Measurements from ENCODE around the gene PRKCG. TPM values are rescaled to one million over a fixed set of nuclear protein-coding genes. Genes with fewer than 3 reads are reported as not detected.

The PRKCG gene
- total RNA-seq, 1 donor from 2014 or later = not detected

GRCh38 chr19:53870485-53870844, 11.5 kb upstream of the PRKCG start:
- intact Hi-C loops (cut with micrococcal nuclease) = no loop called here

- intact Hi-C loops (cut with micrococcal nuclease) = no loop called here
Measured at GRCh38 chr19:53871454-53871853, 10.5 kb upstream of the PRKCG start.

- intact Hi-C loops (cut with micrococcal nuclease) = no loop called here
Measured at GRCh38 chr19:53872762-53873161, 9.2 kb upstream of the PRKCG start.

DNA sequence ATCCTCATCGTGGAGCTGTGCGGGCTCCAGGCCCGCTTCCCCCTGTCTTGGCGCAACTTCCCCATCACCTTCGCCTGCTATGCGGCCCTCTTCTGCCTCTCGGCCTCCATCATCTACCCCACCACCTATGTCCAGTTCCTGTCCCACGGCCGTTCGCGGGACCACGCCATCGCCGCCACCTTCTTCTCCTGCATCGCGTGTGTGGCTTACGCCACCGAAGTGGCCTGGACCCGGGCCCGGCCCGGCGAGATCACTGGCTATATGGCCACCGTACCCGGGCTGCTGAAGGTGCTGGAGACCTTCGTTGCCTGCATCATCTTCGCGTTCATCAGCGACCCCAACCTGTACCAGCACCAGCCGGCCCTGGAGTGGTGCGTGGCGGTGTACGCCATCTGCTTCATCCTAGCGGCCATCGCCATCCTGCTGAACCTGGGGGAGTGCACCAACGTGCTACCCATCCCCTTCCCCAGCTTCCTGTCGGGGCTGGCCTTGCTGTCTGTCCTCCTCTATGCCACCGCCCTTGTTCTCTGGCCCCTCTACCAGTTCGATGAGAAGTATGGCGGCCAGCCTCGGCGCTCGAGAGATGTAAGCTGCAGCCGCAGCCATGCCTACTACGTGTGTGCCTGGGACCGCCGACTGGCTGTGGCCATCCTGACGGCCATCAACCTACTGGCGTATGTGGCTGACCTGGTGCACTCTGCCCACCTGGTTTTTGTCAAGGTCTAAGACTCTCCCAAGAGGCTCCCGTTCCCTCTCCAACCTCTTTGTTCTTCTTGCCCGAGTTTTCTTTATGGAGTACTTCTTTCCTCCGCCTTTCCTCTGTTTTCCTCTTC, 8.0 kb upstream of the PRKCG start:
- intact Hi-C loops (cut with micrococcal nuclease) = no loop called here

DNA sequence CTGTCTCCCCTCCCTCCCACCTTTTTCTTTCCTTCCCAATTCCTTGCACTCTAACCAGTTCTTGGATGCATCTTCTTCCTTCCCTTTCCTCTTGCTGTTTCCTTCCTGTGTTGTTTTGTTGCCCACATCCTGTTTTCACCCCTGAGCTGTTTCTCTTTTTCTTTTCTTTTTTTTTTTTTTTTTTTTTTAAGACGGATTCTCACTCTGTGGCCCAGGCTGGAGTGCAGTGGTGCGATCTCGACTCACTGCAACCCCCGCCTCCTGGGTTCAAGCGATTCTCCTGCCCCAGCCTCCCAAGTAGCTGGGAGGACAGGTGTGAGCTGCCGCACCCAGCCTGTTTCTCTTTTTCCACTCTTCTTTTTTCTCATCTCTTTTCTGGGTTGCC, 7.4 kb upstream of the PRKCG start:
- intact Hi-C loops (cut with micrococcal nuclease) = no loop called here

DNA sequence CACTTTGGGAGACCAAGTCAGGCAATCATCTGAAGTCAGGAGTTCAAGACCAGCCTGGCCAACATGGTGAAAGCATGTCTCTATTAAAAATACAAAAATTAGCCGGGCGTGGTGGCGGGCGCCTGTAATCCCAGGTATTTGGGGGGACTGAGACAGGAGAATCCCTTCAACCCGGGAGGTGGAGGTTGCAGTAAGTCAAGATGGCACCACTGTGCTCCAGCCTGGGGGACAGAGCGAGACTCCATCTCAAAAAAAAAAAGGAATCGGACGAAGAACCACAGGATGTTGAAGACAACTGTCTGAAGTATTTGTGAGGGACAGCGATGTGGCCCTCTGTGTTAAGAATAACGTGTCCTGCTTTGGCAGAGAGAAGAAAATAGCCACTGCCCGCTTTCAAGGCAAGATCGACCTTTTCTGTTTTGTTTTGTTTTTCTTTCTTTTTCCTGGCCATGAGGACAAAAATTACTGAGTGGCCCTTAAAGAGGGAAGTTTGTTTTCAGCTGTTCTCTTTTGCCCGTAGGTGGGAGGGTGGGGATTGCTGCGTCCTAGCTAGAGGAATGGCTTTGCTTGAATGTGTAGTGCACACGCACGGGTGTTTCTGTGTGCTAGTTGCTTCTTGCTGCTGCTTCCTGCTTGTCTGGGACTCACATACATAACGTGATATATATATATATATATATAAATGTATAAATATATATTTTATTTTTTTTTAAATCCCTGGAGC, 6.2 kb upstream of the PRKCG start:
- intact Hi-C loops (cut with micrococcal nuclease) = no loop called here

- intact Hi-C loops (cut with micrococcal nuclease) = no loop called here
Measured at GRCh38 chr19:53876651-53877224, 5.3 kb upstream of the PRKCG start.

GRCh38 chr19:53877361-53877766, 4.6 kb upstream of the PRKCG start:
- intact Hi-C loops (cut with micrococcal nuclease) = no loop called here

DNA sequence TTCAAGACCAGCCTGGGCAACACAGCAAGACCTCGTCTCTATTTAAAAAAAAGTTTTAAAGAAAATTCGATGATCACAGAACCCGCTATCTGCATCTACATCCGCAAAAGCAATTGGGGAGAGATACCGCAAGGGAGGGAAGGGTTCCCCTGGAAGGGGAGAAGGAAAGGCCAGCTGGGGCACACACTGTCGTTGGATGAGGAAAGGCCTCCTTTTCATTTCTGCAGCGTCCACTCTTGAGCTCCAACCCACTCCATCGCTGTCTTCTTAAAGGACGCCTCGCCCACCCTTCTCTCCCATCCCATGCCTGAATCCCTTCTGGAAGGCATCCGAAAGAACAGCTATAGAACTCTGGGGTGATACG, 3.2 kb upstream of the PRKCG start:
- intact Hi-C loops (cut with micrococcal nuclease) = loop anchor here (1.0 kb wide), 1 partner anchor 9 kb away; no protein-coding TSS in a partner anchor

DNA sequence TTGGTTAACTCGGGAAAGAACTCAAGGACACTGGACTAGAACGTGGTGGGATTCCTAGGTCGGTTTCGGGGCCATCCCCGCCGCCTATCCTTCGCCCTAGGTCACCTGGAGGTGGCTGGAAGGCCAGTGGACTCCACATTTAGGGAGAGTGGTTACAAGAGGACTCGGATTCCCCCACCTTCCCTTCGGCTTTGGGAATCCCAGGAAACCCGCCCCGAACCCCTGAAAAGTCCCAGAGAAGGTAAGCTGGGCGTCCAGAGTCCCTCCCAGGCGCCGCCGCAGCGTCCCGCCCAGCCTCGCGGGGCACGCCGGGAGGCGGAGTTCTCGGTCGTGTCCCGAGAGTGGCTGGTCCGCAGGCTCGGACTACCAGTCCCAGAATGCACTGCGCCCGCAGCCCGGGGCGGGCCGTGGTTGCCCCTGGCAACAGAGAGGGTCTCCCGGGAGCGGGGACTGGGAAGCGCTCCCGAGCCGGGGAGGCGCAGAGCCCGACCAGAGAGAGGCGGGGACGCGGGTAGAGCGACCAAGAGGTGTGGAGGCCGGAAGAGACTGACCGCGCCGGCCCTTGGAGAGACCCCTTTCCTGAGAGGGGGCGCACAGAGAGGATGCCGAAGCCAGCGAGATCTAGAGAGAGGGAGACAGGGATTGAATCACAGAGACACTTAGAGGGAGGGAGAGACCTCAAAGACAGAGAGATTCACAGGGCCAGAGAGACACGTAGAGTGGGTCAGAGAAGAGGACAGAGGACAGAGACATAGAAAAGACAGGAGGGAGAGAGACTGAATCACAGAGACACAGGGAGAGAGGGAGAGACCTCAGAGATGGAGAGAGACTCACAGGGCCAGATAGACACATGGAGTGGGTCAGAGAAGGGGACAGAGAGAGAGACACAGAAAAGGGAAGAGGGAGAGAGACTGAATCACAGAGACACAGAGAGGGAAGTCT, 2.6 kb upstream of the PRKCG start:
- intact Hi-C loops (cut with micrococcal nuclease) = loop anchor here (1.0 to 2.0 kb wide), 2 partner anchors 10 to 27 kb away; no protein-coding TSS in a partner anchor

DNA sequence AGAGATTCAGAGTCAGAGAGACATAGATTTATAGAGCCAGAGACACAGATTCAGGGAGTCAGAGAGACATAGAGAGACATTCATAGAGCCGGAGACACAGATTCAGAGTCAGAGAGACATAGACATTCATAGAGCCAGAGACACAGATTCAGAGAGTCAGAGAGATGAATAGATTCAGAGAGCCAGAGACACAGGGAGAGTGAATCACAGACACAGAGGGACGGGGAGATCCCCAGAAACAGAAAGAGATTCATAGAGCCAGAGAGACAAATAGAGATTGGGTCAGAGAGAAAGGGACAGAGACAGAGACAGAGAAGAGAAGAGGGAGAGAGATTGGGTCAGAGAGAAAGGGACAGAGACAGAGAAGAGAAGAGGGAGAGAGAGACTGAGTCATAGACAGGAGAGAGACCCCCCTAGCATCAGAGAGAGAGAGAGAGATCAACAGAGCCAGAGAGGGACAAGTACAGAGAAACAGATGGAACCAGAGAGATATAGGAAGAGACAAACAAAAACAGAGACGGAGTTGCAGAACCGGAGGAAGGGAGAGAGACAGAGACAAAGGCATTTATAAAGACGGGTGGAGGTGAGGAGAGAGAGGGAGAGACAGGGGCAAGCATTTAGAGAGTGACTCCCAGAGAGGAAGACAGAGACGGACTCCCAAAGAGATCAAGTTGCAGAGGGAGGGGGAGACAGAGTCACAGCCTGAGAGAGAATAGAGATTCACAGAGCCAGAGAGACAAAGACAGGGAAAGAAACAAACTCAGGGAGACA, 1.1 kb upstream of the PRKCG start:
- intact Hi-C loops (cut with micrococcal nuclease) = loop anchor here (2.0 kb wide), 1 partner anchor 28 kb away; no protein-coding TSS in a partner anchor

DNA sequence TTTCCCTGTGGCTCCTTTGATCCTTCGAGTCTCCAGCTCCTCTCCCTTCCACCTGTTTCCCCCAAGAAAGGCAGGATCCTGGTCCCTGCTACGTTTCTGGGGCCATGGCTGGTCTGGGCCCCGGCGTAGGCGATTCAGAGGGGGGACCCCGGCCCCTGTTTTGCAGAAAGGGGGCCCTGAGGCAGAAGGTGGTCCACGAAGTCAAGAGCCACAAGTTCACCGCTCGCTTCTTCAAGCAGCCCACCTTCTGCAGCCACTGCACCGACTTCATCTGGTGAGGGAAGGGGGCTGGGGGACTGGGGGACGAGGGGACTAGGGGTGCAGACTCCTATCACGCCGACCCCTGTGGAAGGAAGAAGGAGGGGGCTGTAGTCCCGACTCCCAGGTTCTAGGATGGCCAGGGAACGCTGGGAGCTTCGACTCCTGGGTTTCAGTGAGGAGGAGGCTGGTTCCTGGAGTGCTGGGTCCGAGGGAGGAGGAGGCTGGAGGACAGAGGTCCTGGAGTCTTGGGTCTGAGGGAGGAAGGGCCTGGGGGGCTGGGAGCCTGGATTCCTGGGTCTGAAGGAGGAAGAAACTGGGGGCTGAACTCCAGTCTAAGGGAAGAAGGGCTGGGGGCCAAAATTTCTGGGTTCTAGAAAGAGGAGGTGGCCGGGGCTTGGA, 524 bp downstream of the PRKCG start:
- intact Hi-C loops (cut with micrococcal nuclease) = loop anchor here (1.0 kb wide), 1 partner anchor 40 kb away; no protein-coding TSS in a partner anchor

DNA sequence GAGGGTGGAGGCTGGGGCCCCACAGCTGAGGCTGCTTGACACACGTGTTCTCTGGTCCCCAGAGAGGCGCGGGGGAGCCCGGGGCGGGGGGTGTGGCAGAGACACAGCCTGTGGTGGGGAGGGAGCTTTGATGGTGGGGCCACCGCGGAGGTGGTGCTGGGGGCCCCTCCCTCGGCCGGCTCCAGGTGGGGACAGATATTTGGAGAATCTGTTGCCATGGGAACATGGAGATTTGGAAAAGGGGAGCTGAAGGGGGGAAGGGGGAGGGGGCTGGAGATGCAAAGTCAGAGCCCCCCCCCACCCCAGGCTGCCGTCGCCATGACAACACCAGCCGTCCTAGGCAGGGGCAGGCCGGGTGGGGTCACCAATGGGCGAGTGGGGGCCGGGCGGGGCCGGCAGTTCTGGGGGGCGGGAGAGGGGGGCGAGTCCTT, 1.2 kb downstream of the PRKCG start:
- intact Hi-C loops (cut with micrococcal nuclease) = no loop called here

- intact Hi-C loops (cut with micrococcal nuclease) = no loop called here
Measured at GRCh38 chr19:53883741-53884140, 1.7 kb downstream of the PRKCG start.

GRCh38 chr19:53884256-53884655, 2.3 kb downstream of the PRKCG start:
- intact Hi-C loops (cut with micrococcal nuclease) = no loop called here

- intact Hi-C loops (cut with micrococcal nuclease) = no loop called here
Measured at GRCh38 chr19:53885036-53885435, 3.0 kb downstream of the PRKCG start.

DNA sequence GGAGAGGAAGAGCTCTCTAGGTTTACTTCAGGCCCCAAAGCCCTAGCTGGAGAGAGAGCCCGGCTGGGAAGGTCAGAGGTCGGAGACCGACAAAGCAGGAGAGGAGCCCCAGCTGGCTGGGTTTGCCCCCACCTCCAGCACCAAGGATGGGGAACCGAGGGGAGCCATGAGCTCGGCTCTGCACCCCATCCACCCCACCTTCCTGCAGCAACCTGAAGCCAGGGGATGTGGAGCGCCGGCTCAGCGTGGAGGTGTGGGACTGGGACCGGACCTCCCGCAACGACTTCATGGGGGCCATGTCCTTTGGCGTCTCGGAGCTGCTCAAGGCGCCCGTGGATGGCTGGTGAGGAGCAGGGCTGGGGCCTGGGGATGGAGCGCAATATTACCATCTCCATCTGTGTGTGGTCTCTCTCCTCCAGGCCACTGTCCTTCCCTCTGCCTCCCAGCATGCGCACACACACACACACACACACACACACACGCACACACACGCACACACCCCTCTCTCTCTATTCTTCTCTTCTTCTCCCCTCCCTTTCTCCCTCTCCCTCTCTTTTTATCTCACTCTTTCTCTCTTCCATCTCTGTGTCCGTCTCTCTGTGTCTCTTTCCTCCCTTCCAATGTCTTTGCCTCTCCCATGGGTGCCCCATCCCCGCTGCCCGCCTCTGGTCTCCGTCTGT, 10.4 kb downstream of the PRKCG start:
- intact Hi-C loops (cut with micrococcal nuclease) = no loop called here

DNA sequence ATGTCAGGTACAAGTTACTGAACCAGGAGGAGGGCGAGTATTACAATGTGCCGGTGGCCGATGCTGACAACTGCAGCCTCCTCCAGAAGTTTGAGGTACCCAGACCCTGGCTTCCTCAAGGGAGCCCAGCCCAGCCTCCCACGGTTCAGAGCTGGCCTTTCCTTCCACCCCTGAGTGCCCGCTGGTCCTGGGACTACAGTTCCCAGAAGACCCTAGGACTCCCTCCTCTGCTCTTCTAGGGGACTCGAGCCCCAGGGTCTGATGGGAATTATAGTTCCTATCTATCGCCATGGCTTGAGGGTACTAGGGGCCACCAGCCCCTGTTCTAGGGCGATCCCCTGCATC, 11.0 kb downstream of the PRKCG start:
- intact Hi-C loops (cut with micrococcal nuclease) = no loop called here

- intact Hi-C loops (cut with micrococcal nuclease) = no loop called here
Measured at GRCh38 chr19:53894707-53895106, 12.7 kb downstream of the PRKCG start.

Data from T-helper 2 cell treated with Interferon-gamma antibody and Interleukin-4, amounts not matched to agents 100 ng/mL and 5 ng/mL, for 36 hours (primary cell).